Brain microvascular endothelial cell (primary cell): ENCODE measurements around the gene ACSL5.

Experiments
- DNase-seq: peaks from one replicate; pipeline ENCODE4 v3.0.0-alpha.2; 2020
- H3K27ac ChIP-seq: fragments of 250-450 bp; sonication (Bioruptor Pico); 2 replicates; pipeline ENCODE4 v1.5.1; 2020; ENCODE audit warnings: mild to moderate bottlenecking, moderate library complexity
- H3K27me3 ChIP-seq: fragments of 250-450 bp; sonication (Bioruptor Pico); replicated peaks from 2 replicates; pipeline ENCODE4 v1.5.1; 2020; ENCODE audit warnings: mild to moderate bottlenecking
- H3K36me3 ChIP-seq: fragments of 250-450 bp; sonication (Bioruptor Pico); replicated peaks from 2 replicates; pipeline ENCODE4 v1.5.1; 2020; ENCODE audit warnings: mild to moderate bottlenecking
- H3K4me3 ChIP-seq: 2 replicates; pipeline ENCODE4 v1.5.1; 2011; ENCODE audit warnings: low read depth, mild to moderate bottlenecking, control low read depth, low read length, moderate library complexity
- in situ Hi-C: cut with HindIII; loops from 2 replicates; pipeline ENCODE4 v1.10.0; 2017; ENCODE audit warnings: low sequenced_read_pairs, low pct_ligation_motif_present
- TF ChIP-seq, protein P1 (sequence below): IDR thresholded peaks from 2 replicates; pipeline ENCODE4 v1.5.1; 2011; ENCODE audit warnings: low read depth, mild to moderate bottlenecking, moderate library complexity, low read length, control low read depth, inconsistent platforms; ENCODE audit errors: missing control alignments

The ACSL5 gene

GRCh38 chr10:112373912-112374338 lies at the start of gene ACSL5:
Gene ACSL5 (plus strand): TSS chr10:112374116. CDS start chr10:112394947, 20,831 bp downstream.
- Histone ChIP-seq H3K27ac (no peak within 1 kb of the TSS), H3K27me3 (no peaks in the 10 kb centered on the region), H3K36me3 (no peaks in the 10 kb centered on the region), H3K4me3 (no peak within 1 kb of the TSS)
- DNase-seq: no peak
- TF ChIP-seq, protein P1, sequence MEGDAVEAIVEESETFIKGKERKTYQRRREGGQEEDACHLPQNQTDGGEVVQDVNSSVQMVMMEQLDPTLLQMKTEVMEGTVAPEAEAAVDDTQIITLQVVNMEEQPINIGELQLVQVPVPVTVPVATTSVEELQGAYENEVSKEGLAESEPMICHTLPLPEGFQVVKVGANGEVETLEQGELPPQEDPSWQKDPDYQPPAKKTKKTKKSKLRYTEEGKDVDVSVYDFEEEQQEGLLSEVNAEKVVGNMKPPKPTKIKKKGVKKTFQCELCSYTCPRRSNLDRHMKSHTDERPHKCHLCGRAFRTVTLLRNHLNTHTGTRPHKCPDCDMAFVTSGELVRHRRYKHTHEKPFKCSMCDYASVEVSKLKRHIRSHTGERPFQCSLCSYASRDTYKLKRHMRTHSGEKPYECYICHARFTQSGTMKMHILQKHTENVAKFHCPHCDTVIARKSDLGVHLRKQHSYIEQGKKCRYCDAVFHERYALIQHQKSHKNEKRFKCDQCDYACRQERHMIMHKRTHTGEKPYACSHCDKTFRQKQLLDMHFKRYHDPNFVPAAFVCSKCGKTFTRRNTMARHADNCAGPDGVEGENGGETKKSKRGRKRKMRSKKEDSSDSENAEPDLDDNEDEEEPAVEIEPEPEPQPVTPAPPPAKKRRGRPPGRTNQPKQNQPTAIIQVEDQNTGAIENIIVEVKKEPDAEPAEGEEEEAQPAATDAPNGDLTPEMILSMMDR: no peak
- in situ Hi-C loops: no loop called here

- no peak overlapping the region for H3K27ac ChIP-seq
- DNase-seq: no peak
- H3K36me3 ChIP-seq: no peaks in the 10 kb centered on the region
- TF ChIP-seq, protein P1: no peak
- in situ Hi-C loops: no loop called here
- no peak overlapping the region for H3K4me3 ChIP-seq
- no peaks in the 10 kb centered on the region for H3K27me3 ChIP-seq
These were observed 46.2 kb upstream of the ACSL5 start for GRCh38 chr10:112327678-112328077.

- in situ Hi-C loops: no loop called here
- TF ChIP-seq, protein P1: no peak
- no peak for DNase-seq
- Histone ChIP-seq H3K27ac (no peak overlapping the region), H3K36me3 (no peaks in the 10 kb centered on the region), H3K4me3 (no peak overlapping the region), H3K27me3 (no peaks in the 10 kb centered on the region)
These were observed 43.8 kb upstream of the ACSL5 start for GRCh38 chr10:112330162-112330561.

- TF ChIP-seq, protein P1: no peak
- no peak for DNase-seq
- H3K4me3 ChIP-seq: no peak overlapping the region
- H3K27ac ChIP-seq: no peak overlapping the region
- no peaks in the 10 kb centered on the region for H3K27me3 ChIP-seq
- H3K36me3 ChIP-seq: no peaks in the 10 kb centered on the region
- in situ Hi-C loops: no loop called here
These were observed 43.2 kb upstream of the ACSL5 start for GRCh38 chr10:112330607-112331160.

GRCh38 chr10:112332022-112332421 lies 41.9 kb upstream of the ACSL5 start:
- no peaks in the 10 kb centered on the region for H3K36me3 ChIP-seq
- TF ChIP-seq, protein P1: no peak
- H3K4me3 ChIP-seq: no peak overlapping the region
- no peak overlapping the region for H3K27ac ChIP-seq
- no peak for DNase-seq
- no peaks in the 10 kb centered on the region for H3K27me3 ChIP-seq
- in situ Hi-C loops: no loop called here

GRCh38 chr10:112332509-112333228 lies 41.2 kb upstream of the ACSL5 start:
- TF ChIP-seq, protein P1: no peak
- Histone ChIP-seq H3K27ac (no peak overlapping the region), H3K36me3 (no peaks in the 10 kb centered on the region), H3K4me3 (no peak overlapping the region), H3K27me3 (no peaks in the 10 kb centered on the region)
- in situ Hi-C loops: no loop called here
- DNase-seq: no peak
